SK-N-SH treated with all-trans-retinoic acid at 6 μM for 48 hours (cell line): ENCODE measurements around the gene DNAH11.

Experiments
- ATAC-seq: fragments of 200-7000 bp; cut with Tn5 transposase; 3 replicates; pipeline ENCODE4 v1.9.1; 2020; ENCODE audit warnings: mild to moderate bottlenecking, moderate library complexity
- ARNTL ChIP-seq: fragments of 450-650 bp; formaldehyde crosslinking; IDR thresholded peaks from 2 replicates; pipeline ENCODE4 v1.5.0; 2020; ENCODE audit warnings: low read depth, mild to moderate bottlenecking, moderate library complexity, borderline replicate concordance
- BACH2 ChIP-seq: fragments of 250-450 bp; sonication (Bioruptor Pico); IDR thresholded peaks from 2 replicates; pipeline ENCODE4 v1.9.0; 2021; ENCODE audit warnings: mild to moderate bottlenecking, borderline replicate concordance
- CSDC2 ChIP-seq: fragments of 250-450 bp; sonication (Bioruptor Pico); IDR thresholded peaks from 2 replicates; pipeline ENCODE4 v1.5.0; 2020; ENCODE audit warnings: mild to moderate bottlenecking, moderate library complexity
- ESRRG ChIP-seq: fragments of 250-450 bp; sonication (Bioruptor Pico); IDR thresholded peaks from 2 replicates; pipeline ENCODE4 v1.6.1; 2021; ENCODE audit warnings: mild to moderate bottlenecking
- GLIS3 ChIP-seq: fragments of 250-450 bp; sonication (Bioruptor Pico); IDR thresholded peaks from 2 replicates; pipeline ENCODE4 v1.5.0; 2020; ENCODE audit warnings: mild to moderate bottlenecking, moderate library complexity
- ISL1 ChIP-seq: fragments of 250-450 bp; sonication (Bioruptor Pico); IDR thresholded peaks from 2 replicates; pipeline ENCODE4 v2.1.2; 2022; ENCODE audit warnings: mild to moderate bottlenecking, moderate library complexity
- OSR1 ChIP-seq: fragments of 250-450 bp; sonication (Bioruptor Pico); IDR thresholded peaks from 2 replicates; pipeline ENCODE4 v1.8.0; 2022; ENCODE audit warnings: moderate library complexity, mild to moderate bottlenecking, inconsistent platforms
- POU6F1 ChIP-seq: fragments of 250-450 bp; sonication (Bioruptor Pico); IDR thresholded peaks from 2 replicates; pipeline ENCODE4 v1.8.0; 2021; ENCODE audit warnings: low read depth, mild to moderate bottlenecking, moderate library complexity, borderline replicate concordance
- PPARA ChIP-seq: fragments of 250-450 bp; sonication (Bioruptor Pico); IDR thresholded peaks from 2 replicates; pipeline ENCODE4 v1.5.0; 2020; ENCODE audit warnings: mild to moderate bottlenecking, borderline replicate concordance
- RARB ChIP-seq: fragments of 250-450 bp; sonication (Bioruptor Pico); IDR thresholded peaks from 2 replicates; pipeline ENCODE4 v1.8.0; 2021; ENCODE audit warnings: mild to moderate bottlenecking, moderate library complexity
- TCF4 ChIP-seq: fragments of 250-450 bp; sonication (Bioruptor Pico); IDR thresholded peaks from 2 replicates; pipeline ENCODE4 v1.8.0; 2021; ENCODE audit warnings: mild to moderate bottlenecking, moderate library complexity, borderline replicate concordance
- TOX ChIP-seq: fragments of 250-450 bp; sonication (Bioruptor Pico); IDR thresholded peaks from 2 replicates; pipeline ENCODE4 v1.8.0; 2021; ENCODE audit warnings: mild to moderate bottlenecking, moderate library complexity, borderline replicate concordance
- TSHZ2 ChIP-seq: fragments of 250-450 bp; sonication (Bioruptor Pico); IDR thresholded peaks from 2 replicates; pipeline ENCODE4 v1.5.0; 2020; ENCODE audit warnings: mild to moderate bottlenecking, moderate library complexity
- ZC3H10 ChIP-seq: fragments of 250-450 bp; sonication (Bioruptor Pico); IDR thresholded peaks from 2 replicates; pipeline ENCODE4 v1.5.1; 2021; ENCODE audit warnings: mild to moderate bottlenecking, moderate library complexity
- ZFP3 ChIP-seq: fragments of 250-450 bp; sonication (Bioruptor Pico); IDR thresholded peaks from 2 replicates; pipeline ENCODE4 v1.5.0; 2020; ENCODE audit warnings: mild to moderate bottlenecking, moderate library complexity
- ZFP30 ChIP-seq: fragments of 450-650 bp; formaldehyde crosslinking; IDR thresholded peaks from 2 replicates; pipeline ENCODE4 v1.5.0; 2022; ENCODE audit warnings: mild to moderate bottlenecking, moderate library complexity
- ZNF565 ChIP-seq: fragments of 450-650 bp; formaldehyde crosslinking; conservative IDR thresholded peaks from 2 replicates; pipeline ENCODE4 v1.5.0; 2020; ENCODE audit warnings: low read depth, mild to moderate bottlenecking, moderate library complexity
- ZNF8 ChIP-seq: fragments of 450-650 bp; formaldehyde crosslinking; IDR thresholded peaks from 2 replicates; pipeline ENCODE4 v1.5.0; 2020; ENCODE audit warnings: mild to moderate bottlenecking, moderate library complexity
- TF ChIP-seq, protein P1 (sequence below): fragments of 250-450 bp; sonication (Bioruptor Pico); IDR thresholded peaks from 2 replicates; pipeline ENCODE4 v1.8.0; 2020; ENCODE audit warnings: mild to moderate bottlenecking, moderate library complexity, borderline replicate concordance
- TF ChIP-seq, protein P2 (sequence below): fragments of 250-450 bp; sonication (Bioruptor Pico); IDR thresholded peaks from 2 replicates; pipeline ENCODE4 v1.5.1; 2020; ENCODE audit warnings: low read depth, mild to moderate bottlenecking, moderate library complexity

The DNAH11 gene

DNA sequence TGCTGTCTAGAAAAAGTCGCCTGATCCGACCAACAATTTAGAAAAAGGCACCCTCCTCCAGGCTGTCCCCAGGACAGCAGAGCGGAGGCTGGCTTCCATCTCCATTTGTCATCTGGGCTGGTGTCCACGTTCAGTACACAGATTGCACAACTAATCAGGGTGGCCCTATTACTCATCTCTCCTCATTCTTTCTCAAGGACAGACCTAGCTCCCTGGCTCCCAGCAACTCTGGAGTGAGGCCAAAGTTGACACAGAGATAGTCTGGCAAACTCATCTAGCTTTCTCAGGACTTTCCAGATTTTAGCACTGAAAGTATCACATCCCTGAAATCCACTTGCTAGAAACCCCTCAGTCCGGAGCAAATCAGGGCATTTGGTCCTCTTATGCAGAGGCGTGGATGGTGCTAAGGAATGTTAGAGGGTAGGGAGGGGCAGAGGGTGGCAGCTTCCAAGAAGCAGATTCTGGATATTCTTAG, 75.1 kb downstream of the DNAH11 start:
- no peak for TF ChIP-seq POU6F1
- no peak for TF ChIP-seq ZNF565 (CRISPR knock-in tag)
- 0 out of 2 replicates have a peak, but pooled peaks have one; percentile 28 for TF ChIP-seq ISL1 (CRISPR knock-in tag)
- TF ChIP-seq ZFP3 (CRISPR knock-in tag): no peak
- no peak for TF ChIP-seq PPARA (CRISPR knock-in tag)
- TF ChIP-seq, all 23 proteins: peak for 1
- ATAC-seq: peak; percentile 51

DNA sequence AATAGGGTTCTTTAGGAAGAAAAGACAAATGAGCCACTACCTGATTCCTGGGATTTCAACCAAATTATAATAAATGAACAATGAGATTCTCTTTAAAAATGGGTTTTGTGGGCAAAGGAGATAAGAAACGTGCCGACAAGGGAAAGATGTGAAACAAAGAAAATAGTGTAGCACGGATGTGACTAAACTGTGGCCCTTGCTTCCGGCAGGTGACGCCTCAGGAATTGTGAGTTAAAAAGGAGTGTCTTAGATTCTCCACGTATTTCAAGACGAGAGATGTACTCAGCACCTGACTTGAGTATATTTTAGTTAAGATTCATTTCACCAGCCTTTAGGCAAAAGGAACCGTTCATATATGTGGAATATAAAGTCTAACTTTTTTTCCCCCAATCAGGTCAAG, 75.9 kb downstream of the DNAH11 start:
- no peak for ATAC-seq
- TF ChIP-seq RARB (CRISPR knock-in tag): no peak
- TF ChIP-seq ZC3H10 (CRISPR knock-in tag): no peak
- no peak for TF ChIP-seq ESRRG (CRISPR knock-in tag)
- TF ChIP-seq, protein P1, sequence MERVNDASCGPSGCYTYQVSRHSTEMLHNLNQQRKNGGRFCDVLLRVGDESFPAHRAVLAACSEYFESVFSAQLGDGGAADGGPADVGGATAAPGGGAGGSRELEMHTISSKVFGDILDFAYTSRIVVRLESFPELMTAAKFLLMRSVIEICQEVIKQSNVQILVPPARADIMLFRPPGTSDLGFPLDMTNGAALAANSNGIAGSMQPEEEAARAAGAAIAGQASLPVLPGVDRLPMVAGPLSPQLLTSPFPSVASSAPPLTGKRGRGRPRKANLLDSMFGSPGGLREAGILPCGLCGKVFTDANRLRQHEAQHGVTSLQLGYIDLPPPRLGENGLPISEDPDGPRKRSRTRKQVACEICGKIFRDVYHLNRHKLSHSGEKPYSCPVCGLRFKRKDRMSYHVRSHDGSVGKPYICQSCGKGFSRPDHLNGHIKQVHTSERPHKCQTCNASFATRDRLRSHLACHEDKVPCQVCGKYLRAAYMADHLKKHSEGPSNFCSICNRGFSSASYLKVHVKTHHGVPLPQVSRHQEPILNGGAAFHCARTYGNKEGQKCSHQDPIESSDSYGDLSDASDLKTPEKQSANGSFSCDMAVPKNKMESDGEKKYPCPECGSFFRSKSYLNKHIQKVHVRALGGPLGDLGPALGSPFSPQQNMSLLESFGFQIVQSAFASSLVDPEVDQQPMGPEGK: no peak
- no peak for TF ChIP-seq ZFP3 (CRISPR knock-in tag)
- TF ChIP-seq TCF4 (CRISPR knock-in tag): no peak
- TF ChIP-seq OSR1: no peak
- no peak for TF ChIP-seq ARNTL (CRISPR knock-in tag)
- no peak for TF ChIP-seq CSDC2 (CRISPR knock-in tag)
- no peak for TF ChIP-seq ZNF565 (CRISPR knock-in tag)
- no peak for TF ChIP-seq GLIS3 (CRISPR knock-in tag)
- no peak for TF ChIP-seq ZNF8 (CRISPR knock-in tag)
- no peak for TF ChIP-seq POU6F1
- no peak for TF ChIP-seq PPARA (CRISPR knock-in tag)
- no peak for TF ChIP-seq BACH2 (CRISPR knock-in tag)

DNA sequence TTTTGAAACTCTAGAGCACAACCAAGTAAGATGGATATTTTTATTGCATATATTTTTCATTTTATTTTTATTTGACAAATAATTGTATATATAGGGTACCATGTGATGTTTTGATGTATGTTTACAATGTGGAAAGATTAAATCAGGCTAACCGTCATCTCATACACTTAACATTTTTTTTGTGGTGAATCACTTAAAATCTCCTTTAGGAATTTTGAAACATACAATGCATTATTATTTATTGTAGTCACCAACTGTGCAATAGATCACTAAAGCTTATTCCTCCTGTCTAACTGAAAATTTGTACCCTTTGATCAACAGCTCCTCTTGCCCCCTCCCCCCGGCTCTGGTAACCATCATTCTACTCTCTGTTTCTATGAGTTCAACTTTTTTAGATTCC, 77.2 kb downstream of the DNAH11 start:
- ATAC-seq: no peak
- TF ChIP-seq CSDC2 (CRISPR knock-in tag): no peak
- peak; percentile 84 for TF ChIP-seq ISL1 (CRISPR knock-in tag)

DNA sequence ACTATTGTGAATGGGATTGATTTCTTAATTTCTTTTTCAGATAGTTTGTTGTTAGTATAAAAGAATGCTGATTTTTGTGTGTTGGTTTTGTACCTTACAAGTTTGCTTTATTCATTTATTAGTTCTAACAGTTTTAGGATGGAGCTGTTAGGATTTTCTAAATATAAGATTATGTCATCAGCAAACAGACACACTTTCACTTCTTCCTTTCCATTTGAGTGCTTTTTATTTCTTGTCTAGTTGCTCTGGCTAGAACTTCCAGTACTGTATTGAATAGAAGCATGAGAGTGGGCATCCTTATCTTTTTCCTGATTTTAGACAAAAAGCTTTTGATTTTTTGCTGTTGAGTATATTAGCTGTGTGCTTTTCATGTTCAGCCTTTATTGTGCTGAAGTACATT, 81.5 kb downstream of the DNAH11 start:
- no peak for ATAC-seq

More for the DNA sequence above, 81.5 kb downstream of the DNAH11 start:
- TF ChIP-seq CSDC2 (CRISPR knock-in tag): no peak
- TF ChIP-seq ZFP30 (CRISPR knock-in tag): no peak
- TF ChIP-seq ESRRG (CRISPR knock-in tag): no peak
- no peak for TF ChIP-seq TSHZ2 (CRISPR knock-in tag)
- no peak for TF ChIP-seq TOX (CRISPR knock-in tag)
- TF ChIP-seq, protein P2, sequence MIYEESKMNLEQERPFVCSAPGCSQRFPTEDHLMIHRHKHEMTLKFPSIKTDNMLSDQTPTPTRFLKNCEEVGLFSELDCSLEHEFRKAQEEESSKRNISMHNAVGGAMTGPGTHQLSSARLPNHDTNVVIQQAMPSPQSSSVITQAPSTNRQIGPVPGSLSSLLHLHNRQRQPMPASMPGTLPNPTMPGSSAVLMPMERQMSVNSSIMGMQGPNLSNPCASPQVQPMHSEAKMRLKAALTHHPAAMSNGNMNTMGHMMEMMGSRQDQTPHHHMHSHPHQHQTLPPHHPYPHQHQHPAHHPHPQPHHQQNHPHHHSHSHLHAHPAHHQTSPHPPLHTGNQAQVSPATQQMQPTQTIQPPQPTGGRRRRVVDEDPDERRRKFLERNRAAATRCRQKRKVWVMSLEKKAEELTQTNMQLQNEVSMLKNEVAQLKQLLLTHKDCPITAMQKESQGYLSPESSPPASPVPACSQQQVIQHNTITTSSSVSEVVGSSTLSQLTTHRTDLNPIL (CRISPR knock-in tag): no peak
